ENCODE results near the gene SLC39A9. TPM values are rescaled to one million over a fixed set of nuclear protein-coding genes. Genes with fewer than 3 reads are reported as not detected.
A peak's percentile ranks its signal among the peaks of the same experiment; 100 is the strongest.
"Not testable (repeated sequence)": the region's sequence is repeated elsewhere in the genome, so short reads cannot be mapped to it uniquely, and the experiment has no call there.

SLC39A9 gene
- total RNA-seq, 1 donor from 2014 or later, result 41.2 TPM

DNA sequence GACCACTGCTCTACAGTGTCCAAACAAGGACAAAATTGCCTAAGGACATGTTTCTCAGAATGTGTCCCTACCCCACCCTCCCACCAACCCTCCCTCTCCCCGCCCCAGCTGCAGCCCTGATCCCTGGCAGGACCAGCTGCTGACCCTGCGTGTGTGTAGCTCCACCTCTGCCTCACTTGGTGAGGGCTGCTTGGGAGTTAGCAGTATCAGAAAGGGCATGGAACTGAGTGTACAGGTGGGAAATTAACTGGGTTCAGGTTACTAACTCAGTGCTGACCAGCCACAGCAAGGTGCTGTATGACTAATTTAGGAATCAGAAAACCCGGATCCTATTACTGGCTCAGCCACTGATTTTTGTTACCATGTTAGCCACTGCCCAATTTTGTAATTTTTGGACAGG lies 74.8 kb downstream of the SLC39A9 start:
- Mint-ChIP-seq H3K4me1 (ENCODE audit: unreplicated experiment) (peaks cover 8% of the 10 kb centered on the region), H3K27ac (ENCODE audit: unreplicated experiment) (no peak overlapping the region), H3K4me3 (ENCODE audit: unreplicated experiment) (no peak overlapping the region), H3K9me3 (ENCODE audit: unreplicated experiment) (no peaks in the 10 kb centered on the region), H3K27me3 (ENCODE audit: unreplicated experiment) (peaks cover 3% of the 10 kb centered on the region), H3K36me3 (ENCODE audit: low read depth, unreplicated experiment) (no peaks in the 10 kb centered on the region)
- DNase-seq (ENCODE audit: low spot score), result no peak
- TF ChIP-seq, protein P1, sequence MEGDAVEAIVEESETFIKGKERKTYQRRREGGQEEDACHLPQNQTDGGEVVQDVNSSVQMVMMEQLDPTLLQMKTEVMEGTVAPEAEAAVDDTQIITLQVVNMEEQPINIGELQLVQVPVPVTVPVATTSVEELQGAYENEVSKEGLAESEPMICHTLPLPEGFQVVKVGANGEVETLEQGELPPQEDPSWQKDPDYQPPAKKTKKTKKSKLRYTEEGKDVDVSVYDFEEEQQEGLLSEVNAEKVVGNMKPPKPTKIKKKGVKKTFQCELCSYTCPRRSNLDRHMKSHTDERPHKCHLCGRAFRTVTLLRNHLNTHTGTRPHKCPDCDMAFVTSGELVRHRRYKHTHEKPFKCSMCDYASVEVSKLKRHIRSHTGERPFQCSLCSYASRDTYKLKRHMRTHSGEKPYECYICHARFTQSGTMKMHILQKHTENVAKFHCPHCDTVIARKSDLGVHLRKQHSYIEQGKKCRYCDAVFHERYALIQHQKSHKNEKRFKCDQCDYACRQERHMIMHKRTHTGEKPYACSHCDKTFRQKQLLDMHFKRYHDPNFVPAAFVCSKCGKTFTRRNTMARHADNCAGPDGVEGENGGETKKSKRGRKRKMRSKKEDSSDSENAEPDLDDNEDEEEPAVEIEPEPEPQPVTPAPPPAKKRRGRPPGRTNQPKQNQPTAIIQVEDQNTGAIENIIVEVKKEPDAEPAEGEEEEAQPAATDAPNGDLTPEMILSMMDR (IDR thresholded peaks at IDR 0.05; ENCODE audit: unreplicated experiment), result no peak

DNA sequence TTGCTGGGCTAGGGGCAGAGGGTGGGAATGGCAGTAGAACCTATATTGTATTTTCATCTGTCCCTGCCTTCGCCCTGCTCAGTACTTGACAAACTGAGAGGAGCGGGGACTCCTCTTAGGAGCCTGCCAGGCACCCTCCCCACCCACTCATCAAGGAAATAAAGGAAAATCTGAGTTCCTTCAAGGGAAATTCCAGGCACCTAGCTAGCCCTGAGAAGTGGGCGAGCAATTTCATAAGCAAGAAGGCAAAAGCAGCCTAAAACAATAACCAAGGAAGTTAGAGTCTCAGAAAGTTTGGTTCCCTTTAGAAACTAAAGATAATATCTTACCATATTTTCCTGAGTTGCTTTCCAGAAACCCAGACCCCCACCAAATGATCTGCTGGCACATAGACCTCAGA lies 75.5 kb downstream of the SLC39A9 start:
- DNase-seq (ENCODE audit: low spot score), result no peak
- H3K4me3 Mint-ChIP-seq (ENCODE audit: unreplicated experiment), result no peak overlapping the region
- H3K9me3 Mint-ChIP-seq (ENCODE audit: unreplicated experiment), result no peaks in the 10 kb centered on the region
- TF ChIP-seq, protein P1 (IDR thresholded peaks at IDR 0.05; ENCODE audit: unreplicated experiment), result no peak
- peaks cover 3% of the 10 kb centered on the region for H3K27me3 Mint-ChIP-seq (ENCODE audit: unreplicated experiment)
- H3K4me1 Mint-ChIP-seq (ENCODE audit: unreplicated experiment), result peaks cover 3% of the 10 kb centered on the region
- H3K36me3 Mint-ChIP-seq (ENCODE audit: low read depth, unreplicated experiment), result peaks cover 5% of the 10 kb centered on the region
- no peak overlapping the region for H3K27ac Mint-ChIP-seq (ENCODE audit: unreplicated experiment)

DNA sequence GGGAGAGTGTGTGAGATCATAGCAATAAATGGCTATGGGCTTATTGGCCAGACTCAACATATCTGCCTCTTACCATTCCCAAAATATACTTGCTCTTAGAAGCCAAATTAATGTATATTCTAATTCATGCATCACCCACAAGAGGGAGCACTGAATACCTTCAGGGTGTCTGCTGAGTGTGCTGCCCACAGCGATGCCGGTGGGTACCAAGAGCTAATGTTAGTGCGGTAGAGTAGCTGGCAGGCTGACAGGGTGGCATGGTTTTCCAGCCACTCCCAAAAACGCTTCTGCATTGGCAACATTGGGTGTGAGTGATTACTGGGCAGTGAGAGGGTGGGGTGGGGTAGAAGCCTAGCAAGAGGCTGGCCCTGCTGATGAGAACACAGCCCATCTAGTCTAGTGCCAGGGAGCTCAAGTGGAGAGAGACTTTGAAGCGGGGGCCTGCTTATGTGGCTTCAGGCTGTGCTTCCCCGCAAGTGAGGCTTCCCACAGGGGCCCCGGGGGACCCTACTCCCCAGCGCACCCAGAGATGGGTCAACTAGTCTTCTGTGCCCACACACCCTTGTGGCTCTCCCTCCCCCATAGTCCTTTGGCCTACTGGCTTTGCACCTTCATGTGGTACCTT lies 76.8 kb downstream of the SLC39A9 start:
- Mint-ChIP-seq H3K27me3 (ENCODE audit: unreplicated experiment) (peaks cover 5% of the 10 kb centered on the region), H3K36me3 (ENCODE audit: low read depth, unreplicated experiment) (peaks cover 6% of the 10 kb centered on the region), H3K4me1 (ENCODE audit: unreplicated experiment) (no peaks in the 10 kb centered on the region), H3K9me3 (ENCODE audit: unreplicated experiment) (no peaks in the 10 kb centered on the region), H3K4me3 (ENCODE audit: unreplicated experiment) (no peak overlapping the region), H3K27ac (ENCODE audit: unreplicated experiment) (no peak overlapping the region)
- TF ChIP-seq, protein P1 (IDR thresholded peaks at IDR 0.05; ENCODE audit: unreplicated experiment), result peak; percentile 54
- no peak for DNase-seq (ENCODE audit: low spot score)

DNA sequence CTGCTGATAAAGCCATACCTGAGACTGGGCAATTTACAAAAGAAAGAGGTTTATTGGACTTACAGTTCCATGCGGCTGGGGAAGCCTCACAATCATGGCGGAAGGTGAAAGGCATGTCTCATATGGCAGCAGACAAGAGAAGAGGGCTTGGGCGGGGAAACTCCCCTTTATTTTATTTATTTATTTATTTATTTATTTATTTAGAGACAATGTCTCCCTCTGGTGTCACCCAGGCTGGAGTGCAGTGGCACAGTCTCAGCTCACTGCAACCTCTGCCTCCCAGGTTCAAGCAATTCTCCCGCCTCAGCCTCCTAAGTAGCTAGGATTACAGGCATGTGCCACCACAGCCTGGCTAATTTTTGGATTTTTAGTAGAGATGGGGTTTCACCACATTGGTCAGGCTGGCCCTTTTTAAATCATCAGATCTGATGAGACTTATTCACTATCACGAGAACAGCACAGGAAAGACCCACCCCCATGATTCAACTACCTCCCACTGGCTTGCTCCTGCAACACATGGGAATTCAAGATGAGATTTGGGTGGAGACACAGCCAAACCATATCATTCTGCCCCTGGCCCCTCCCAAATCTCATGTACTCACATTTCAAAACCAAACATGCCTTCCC lies 78.4 kb downstream of the SLC39A9 start:
- H3K9me3 Mint-ChIP-seq (ENCODE audit: unreplicated experiment); H3K36me3 Mint-ChIP-seq (ENCODE audit: low read depth, unreplicated experiment); DNase-seq (ENCODE audit: low spot score); H3K4me1 Mint-ChIP-seq (ENCODE audit: unreplicated experiment); H3K27me3 Mint-ChIP-seq (ENCODE audit: unreplicated experiment); H3K4me3 Mint-ChIP-seq (ENCODE audit: unreplicated experiment); H3K27ac Mint-ChIP-seq (ENCODE audit: unreplicated experiment): not testable (repeated sequence)

DNA sequence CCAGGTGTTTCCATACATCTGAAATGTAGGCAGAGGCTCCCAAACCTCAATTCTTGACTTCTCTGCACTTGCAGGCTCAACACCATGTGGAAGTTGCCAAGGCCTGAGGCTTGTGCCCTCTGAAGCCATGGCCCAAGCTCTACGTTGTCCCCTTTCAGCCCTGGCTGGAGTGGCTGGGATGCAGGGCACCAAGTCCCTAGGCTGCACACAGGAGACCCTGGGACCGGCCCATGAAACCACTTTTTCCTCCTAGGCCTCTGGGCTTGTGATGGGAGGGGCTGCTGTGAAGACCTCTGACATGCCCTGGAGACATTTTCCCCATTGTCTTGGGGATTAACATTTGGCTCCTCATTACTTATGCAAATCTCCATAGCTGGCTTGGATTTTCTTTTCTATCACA lies 79.6 kb downstream of the SLC39A9 start:
- not testable (repeated sequence) for H3K9me3 Mint-ChIP-seq (ENCODE audit: unreplicated experiment); H3K36me3 Mint-ChIP-seq (ENCODE audit: low read depth, unreplicated experiment); H3K27ac Mint-ChIP-seq (ENCODE audit: unreplicated experiment); H3K4me3 Mint-ChIP-seq (ENCODE audit: unreplicated experiment); DNase-seq (ENCODE audit: low spot score); H3K27me3 Mint-ChIP-seq (ENCODE audit: unreplicated experiment); H3K4me1 Mint-ChIP-seq (ENCODE audit: unreplicated experiment)

DNA sequence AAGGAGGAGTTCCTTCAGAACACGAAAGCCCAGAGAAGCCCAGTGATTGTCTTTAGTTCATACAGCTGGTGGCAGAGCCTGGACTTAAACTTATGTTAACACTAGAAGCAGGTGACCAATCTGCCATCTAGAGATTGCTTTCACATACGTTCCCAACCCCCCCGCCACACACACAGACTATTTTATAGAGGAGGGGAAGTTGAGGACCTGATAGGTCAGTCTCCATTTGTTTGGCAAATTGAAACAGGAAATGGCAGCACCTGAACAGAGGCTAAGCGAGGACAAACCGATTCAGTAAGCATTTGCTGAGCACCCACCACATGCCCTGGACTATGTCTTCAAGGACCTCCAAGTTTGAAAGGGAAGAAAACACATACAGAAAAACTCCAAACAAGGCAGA lies 81.2 kb downstream of the SLC39A9 start:
- H3K36me3 Mint-ChIP-seq (ENCODE audit: low read depth, unreplicated experiment), result peaks cover 6% of the 10 kb centered on the region
- DNase-seq (ENCODE audit: low spot score), result no peak
- H3K27ac Mint-ChIP-seq (ENCODE audit: unreplicated experiment), result no peak overlapping the region
- H3K4me1 Mint-ChIP-seq (ENCODE audit: unreplicated experiment), result peaks cover 4% of the 10 kb centered on the region
- TF ChIP-seq, protein P1 (IDR thresholded peaks at IDR 0.05; ENCODE audit: unreplicated experiment), result no peak
- H3K27me3 Mint-ChIP-seq (ENCODE audit: unreplicated experiment), result peaks cover 6% of the 10 kb centered on the region
- H3K4me3 Mint-ChIP-seq (ENCODE audit: unreplicated experiment), result peak overlapping the region; percentile 60
- no peaks in the 10 kb centered on the region for H3K9me3 Mint-ChIP-seq (ENCODE audit: unreplicated experiment)

All from endothelial cell (in vitro differentiated cells).